ENCODE data around the gene C10orf71.

Gene C10orf71

GRCh38 chr10:49298983-49299815 lies at the start of gene C10orf71:
TSS of gene C10orf71 (plus strand) at chr10:49299170. CDS start at chr10:49322546, 23,376 bp downstream.
- DNase-seq (ENCODE audit: low spot score): no peak

DNA sequence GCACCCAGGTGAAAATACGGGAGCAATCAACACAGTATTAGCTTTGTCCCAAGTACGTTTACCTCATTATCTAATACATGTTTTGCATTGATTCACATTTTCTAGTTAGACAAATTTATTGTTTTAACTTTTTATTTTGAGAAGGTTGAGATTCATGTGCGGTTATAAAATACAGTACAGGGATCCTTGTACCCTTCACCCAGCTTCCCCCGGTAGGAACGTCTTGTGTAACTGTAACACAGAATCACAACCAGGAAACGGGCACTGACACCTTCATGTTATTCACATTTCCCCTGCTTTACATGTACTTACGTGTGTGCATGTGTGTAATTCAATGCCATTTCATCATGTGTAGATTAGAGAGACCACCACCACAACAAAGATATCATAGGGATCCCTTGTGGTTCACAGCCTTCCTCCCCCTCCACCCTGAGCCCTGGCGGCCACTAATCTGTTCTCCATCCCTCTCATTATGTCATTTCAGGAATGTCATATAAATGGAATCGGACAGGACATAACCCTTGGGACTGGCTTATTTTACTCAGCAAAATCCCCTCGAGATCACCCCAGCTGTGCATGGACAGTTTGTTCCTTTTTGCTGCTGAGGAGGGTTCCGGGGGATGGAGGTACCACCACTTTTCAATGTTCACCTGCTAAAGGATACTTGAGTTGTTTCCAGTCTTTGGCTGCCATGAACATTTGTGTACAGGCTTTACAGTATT lies 46.5 kb upstream of the C10orf71 start:
- DNase-seq (ENCODE audit: low spot score): no peak

DNA sequence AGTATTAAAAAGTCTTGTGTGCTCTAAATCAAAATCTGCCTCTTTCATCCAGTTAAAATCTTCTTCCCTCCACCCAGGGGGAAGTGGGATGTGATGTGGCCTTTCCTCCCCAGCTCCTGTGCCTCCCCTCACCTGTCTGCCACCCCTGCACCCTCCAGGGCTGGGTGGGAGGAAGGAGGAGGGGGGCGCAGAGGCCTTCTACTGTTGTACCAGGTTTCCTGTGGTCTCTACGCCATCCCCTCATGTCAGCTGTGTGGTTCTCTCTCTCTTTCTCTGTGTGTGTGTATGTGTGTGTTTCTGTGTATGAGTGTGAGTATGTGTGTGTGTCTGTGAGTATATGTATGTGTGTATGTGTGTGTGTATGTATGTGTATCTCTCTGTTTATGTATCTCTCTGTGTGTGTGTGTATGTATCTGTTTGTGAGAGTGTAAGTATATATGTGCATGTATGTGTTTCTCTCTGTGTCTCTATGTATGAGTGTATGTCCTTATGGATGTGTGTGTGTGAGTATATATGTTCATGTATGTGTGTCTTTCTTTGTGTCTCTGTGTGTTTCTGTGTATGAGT lies 45.5 kb upstream of the C10orf71 start:
- no peak for DNase-seq (ENCODE audit: low spot score)

DNA sequence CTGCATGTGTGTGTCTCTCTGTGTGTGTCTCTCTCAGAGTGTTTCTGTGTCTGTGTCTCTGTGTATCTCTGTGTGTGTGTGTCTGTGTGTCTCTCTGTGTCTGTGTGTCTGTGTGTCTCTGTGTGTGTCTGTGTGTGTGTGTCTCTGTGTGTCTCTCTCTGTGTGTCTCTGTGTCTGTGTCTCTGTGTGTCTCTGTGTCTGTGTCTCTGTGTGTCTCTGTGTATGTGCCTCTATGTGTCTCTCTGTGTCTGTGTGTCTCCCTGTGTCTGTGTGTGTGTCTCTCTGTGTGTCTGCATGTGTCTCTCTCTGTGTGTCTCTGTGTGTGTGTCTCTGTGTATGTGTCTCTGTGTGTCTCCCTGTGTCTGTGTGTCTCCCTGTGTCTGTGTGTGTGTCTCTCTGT lies 44.8 kb upstream of the C10orf71 start:
- DNase-seq (ENCODE audit: low spot score): no peak

DNA sequence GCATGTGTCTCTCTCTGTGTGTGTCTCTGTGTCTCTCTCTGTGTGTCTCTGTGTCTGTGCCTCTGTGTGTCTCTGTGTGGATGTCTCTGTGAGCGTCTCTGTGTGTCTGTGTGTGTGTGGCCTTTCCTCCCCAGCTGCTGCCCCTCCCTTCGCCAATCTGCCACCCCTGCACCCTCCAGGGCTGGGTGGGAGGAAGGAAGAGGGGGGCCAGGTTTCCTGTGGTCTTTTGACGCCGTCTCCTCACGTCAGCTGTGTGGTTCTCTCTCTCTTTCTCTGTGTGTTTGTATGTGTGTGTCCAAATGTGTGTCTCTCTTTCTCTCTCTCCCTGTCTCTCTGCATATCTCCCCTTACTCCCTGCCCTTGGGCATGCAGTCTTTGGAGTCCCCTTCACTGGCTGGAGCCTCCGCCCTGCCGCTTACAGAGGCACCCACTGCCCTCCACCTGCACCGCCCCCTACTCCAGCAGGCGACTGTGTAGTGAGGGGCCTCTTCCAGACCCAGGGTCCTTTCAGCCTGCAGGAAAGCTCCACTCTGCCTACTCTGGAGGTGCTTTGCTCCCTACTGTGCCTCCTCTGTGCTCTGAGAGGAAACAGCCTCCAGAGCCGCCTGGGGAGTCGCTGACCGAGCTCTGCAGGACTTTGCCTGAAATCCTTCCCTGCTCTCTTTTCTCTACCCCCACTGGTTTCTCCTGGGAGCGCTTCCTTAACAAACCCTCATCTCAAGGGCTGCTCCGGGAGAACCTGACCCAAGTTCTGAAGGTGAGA lies 44.2 kb upstream of the C10orf71 start:
- no peak for DNase-seq (ENCODE audit: low spot score)

DNA sequence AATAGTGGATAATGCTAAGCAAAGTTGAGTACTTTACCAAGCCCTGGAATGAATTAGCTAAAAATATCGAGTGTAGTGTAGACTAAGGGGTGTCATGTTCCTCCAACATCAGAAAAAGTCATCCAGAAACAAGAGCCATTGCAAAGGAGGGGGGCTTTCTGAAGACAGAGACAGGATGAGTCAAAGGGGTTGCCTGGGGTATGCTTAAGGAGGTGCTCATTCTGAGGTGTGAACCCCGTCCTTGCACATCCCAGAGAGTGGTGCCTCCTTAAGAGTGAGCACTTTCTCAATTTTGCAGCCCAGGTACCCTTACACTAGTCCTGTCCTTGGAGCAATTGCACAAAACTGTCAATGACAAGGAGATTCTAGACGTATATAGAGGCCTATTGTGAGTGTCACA lies 43.1 kb upstream of the C10orf71 start:
- no peak for DNase-seq (ENCODE audit: low spot score)

DNA sequence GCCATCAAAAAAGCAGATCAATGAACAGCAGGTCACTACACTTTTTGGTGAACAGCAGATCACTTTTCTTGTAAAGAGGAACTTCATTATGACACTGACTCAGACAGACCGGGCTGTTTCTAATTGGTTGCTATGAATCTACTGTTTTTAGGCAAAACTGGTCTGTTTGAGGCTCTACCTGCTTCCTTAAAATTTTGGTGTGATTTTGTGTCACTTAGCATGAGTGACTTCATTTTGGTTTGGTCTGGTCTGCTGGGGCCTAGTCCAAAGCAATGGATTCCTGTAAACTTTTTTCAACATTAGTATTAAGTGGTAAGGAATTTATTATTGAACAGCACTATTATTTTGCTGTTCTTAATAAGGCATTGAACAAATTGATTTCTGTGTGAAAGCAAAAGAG lies 41.8 kb upstream of the C10orf71 start:
- DNase-seq (ENCODE audit: low spot score): no peak

- no peak for DNase-seq (ENCODE audit: low spot score)
Observed at GRCh38 chr10:49257626-49258349, 41.2 kb upstream of the C10orf71 start.

DNA sequence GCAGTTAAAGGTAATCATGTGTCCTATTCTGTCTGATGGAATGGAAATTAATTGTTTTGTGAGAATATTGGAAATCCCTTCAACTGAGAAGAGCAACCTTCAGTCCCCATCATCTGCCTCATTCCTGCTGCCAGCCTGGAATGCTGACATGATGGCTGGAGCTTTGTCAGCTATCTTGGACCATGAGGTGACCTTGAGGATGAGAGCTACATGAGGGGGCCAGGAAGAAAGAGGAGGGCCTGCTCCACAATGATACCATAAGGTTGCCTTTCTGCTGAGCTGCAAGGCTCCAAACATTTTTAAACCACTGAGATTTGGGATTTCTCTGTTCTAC lies 40.7 kb upstream of the C10orf71 start:
- DNase-seq (ENCODE audit: low spot score): no peak

- DNase-seq (ENCODE audit: low spot score): peak; percentile 53
Observed at GRCh38 chr10:49260644-49261296, 38.2 kb upstream of the C10orf71 start.

- no peak for DNase-seq (ENCODE audit: low spot score)
Observed at GRCh38 chr10:49263591-49263990, 35.4 kb upstream of the C10orf71 start.

DNA sequence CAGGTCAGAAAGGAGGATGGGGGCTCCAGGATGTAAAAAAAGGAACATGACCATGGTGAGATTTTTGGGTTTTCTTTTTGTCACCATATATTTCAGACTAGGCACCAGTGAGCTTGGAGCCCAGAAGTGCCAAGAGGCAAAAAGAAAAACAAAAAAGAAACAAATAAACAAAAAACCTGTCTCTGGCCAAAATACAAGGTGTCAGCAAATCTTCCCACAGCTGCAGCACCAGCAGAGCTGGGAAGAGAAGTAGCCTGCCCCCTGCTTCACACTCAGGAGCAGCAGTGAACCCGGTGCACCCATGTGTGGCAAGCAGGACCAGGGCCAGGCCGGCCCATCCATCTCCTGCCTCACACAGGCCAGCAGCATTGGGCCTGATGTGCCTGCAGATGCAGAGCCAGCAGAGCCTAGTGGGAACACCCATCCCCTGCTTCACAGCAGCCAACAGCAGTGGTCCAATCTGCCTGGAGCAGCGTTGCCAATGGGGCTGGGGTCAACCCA lies 34.7 kb upstream of the C10orf71 start:
- DNase-seq (ENCODE audit: low spot score): peak; percentile 23

GRCh38 chr10:49265885-49266284 lies 33.1 kb upstream of the C10orf71 start:
- DNase-seq (ENCODE audit: low spot score): no peak

GRCh38 chr10:49268185-49268584 lies 30.8 kb upstream of the C10orf71 start:
- no peak for DNase-seq (ENCODE audit: low spot score)

DNA sequence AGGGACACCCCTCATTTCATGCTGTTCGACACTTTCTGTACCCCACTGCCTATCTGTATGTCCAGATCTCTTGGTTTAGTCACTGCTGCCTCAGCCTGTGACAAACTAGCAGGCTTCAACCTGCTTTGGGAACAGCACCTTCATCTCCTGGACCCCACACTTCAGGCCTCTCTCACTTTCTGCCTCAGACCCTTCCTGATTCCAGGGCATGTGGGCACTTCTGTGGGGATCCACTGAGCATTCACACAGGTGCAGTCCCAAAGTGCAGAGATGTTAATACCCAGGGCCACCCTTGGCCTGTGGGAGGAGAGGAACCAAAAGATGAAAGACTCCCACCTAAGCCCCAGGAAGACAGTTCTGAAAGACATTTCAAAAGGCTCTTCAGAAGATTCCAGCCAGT lies 29.4 kb upstream of the C10orf71 start:
- DNase-seq (ENCODE audit: low spot score): peak; percentile 40

- peak; percentile 38 for DNase-seq (ENCODE audit: low spot score)
Observed at GRCh38 chr10:49270565-49270964, 28.4 kb upstream of the C10orf71 start.

DNA sequence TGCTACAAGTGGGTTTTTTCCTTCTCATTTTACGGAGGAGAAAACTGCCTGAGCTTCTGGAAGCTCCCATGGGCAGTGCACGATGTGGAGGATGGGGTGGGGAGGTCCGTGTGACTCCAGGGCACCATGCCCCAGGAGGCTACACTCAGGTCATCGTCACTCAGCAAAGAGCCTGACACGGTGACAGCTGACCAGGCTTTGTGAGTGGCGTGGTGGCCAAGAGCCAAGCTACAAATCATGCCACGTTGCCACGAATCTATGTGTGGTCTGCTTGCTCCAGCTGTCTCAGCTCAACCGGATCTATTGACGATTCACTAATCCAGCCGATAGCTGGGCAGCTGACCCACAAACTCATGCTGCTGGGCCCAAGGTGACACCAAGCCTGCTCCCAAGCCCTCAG lies 27.6 kb upstream of the C10orf71 start:
- DNase-seq (ENCODE audit: low spot score): peak; percentile 62

- peak; percentile 57 for DNase-seq (ENCODE audit: low spot score)
Observed at GRCh38 chr10:49272251-49273081, 26.5 kb upstream of the C10orf71 start.

- no peak for DNase-seq (ENCODE audit: low spot score)
Observed at GRCh38 chr10:49273082-49273465, 25.9 kb upstream of the C10orf71 start.

GRCh38 chr10:49273626-49274025 lies 25.3 kb upstream of the C10orf71 start:
- no peak for DNase-seq (ENCODE audit: low spot score)

All from left forelimb (tissue), 1 donor.